A673 (cell line): Measurements from ENCODE around the gene SLITRK4.

Source experiments
- EZH2 ChIP-seq: fragments of 200-600 bp; sonication (generic); IDR thresholded peaks from 2 replicates; pipeline ENCODE4 v1.6.1; 2017; ENCODE audit warnings: borderline replicate concordance, low read depth, mild to moderate bottlenecking, mixed read lengths, antibody characterized with exemption, low read length; ENCODE audit not compliant: poor library complexity, severe bottlenecking
- TF ChIP-seq, protein P1 (sequence below): fragments of 300-800, 200-600 bp; sonication (generic); conservative IDR thresholded peaks from 2 replicates; pipeline ENCODE4 v1.5.1; 2017; ENCODE audit warnings: low read depth, mild to moderate bottlenecking, antibody characterized with exemption, low read length, moderate library complexity, mixed read lengths

- TF ChIP-seq, protein P1, sequence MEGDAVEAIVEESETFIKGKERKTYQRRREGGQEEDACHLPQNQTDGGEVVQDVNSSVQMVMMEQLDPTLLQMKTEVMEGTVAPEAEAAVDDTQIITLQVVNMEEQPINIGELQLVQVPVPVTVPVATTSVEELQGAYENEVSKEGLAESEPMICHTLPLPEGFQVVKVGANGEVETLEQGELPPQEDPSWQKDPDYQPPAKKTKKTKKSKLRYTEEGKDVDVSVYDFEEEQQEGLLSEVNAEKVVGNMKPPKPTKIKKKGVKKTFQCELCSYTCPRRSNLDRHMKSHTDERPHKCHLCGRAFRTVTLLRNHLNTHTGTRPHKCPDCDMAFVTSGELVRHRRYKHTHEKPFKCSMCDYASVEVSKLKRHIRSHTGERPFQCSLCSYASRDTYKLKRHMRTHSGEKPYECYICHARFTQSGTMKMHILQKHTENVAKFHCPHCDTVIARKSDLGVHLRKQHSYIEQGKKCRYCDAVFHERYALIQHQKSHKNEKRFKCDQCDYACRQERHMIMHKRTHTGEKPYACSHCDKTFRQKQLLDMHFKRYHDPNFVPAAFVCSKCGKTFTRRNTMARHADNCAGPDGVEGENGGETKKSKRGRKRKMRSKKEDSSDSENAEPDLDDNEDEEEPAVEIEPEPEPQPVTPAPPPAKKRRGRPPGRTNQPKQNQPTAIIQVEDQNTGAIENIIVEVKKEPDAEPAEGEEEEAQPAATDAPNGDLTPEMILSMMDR: no peak
- TF ChIP-seq EZH2: no peak
Measured at GRCh38 chrX:143632625-143633410, 3.1 kb downstream of the SLITRK4 start.
